Measurements from ENCODE around the gene MANSC4.

MANSC4 gene

DNA sequence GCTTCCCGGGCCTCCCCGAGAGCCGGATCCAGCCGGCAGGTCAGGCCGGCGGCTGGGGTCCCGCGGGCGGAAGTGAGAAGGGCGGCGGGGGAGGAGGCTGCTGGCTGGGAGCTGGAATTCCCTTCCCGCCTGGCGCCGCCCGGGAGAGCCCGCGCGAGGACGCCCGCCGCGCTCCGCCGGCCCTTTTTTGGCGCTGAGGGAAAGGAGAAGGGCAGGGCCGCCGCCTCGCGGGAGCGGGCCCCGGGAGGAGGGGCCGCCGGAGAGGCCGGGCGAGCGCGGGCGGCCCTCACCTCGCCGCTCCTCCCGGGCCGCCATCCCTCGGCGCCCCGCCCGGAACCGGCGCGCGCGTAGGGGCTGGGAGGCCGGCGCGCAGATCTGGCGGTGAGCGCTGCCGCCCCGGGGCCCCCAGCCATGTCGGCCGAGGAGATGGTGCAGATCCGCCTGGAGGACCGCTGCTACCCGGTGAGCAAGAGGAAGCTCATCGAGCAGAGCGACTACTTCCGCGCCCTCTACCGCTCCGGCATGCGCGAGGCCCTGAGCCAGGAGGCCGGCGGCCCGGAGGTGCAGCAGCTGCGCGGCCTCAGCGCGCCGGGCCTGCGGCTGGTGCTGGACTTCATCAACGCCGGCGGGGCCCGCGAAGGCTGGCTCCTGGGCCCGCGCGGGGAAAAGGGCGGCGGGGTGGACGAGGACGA, at the start of gene MANSC4, which contains the start of gene KLHL42:
TSS of gene MANSC4 (minus strand) at position 317 of the 692 bp plus-strand sequence. CDS start 8,960 bp downstream, outside the sequence.
TSS of gene KLHL42 (plus strand) at position 314 of the 692 bp plus-strand sequence. CDS start at position 412, 98 bp downstream.
- peak; percentile 45 to 49 for DNase-seq

DNA sequence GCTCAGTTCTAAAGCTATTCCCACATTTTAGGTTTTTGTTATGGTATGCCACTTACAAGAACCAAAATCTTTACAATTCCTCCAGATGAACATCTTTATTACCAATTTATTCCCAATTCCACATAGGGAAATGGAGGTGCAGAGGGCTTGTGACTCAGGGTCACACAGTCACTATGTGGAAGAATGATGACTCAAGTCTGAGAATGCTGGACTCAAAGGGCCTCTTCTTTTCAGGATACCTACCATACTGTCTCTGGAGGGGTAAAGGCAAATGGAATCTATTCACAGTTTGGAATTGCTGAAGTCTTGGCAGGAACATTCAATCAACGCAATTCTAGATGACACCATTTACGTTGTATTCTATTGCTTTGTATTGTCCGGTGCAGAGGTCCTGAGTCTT, 48.2 kb upstream of the MANSC4 start:
- DNase-seq: no peak

DNA sequence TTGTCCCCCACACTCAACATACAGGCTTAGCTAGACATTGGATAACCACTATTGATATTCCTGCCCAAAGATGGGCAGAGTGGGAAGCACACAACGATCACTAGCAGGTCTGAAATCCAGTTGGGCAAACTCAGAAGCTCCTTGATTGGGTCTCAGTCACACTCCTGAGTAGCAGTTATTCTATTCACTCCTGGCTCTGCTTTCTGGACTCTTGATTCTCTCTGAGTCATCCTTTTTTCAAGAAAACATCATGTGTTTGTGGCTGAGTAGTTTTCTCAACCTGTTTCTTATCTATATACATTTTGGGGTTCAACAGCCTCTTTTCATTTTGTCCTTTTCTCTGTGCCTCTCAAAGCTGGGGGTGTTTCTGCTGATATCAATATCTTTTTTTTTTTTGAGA, 46.0 kb upstream of the MANSC4 start:
- no peak for DNase-seq

DNA sequence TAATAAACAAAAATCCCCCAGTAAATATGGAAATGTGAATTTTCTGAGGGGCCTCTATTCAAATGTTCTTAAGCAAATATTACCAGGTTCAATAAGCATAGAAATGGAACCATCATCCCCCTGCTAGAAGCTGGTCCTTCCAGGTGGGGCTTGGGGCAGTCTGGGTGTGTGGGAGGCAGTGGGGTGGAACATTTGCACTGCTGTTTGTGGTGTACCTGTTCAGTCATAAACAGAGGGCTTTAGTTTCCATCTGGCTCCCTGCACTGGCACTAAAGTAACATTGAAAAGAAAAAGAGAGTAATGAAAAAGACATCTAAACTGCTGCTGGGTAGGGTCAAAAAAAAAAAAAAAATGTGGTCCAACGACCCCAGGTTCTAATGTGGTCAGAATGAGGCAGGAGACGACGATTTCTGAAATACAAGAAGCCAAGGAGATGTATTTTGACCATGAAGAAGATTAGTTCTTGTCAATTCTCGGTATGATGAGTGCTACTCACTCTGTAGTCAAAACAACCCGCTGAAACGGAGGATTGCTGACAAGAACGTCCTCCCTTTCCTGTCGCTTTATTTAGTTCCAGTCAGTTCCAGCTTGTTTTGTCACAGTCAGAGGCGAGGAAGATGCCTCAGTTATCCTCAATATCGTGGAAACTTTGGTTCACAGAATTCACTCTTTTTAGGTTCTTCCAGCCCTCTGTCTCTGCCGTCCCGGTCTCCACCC, 44.2 kb upstream of the MANSC4 start:
- DNase-seq: no peak

DNA sequence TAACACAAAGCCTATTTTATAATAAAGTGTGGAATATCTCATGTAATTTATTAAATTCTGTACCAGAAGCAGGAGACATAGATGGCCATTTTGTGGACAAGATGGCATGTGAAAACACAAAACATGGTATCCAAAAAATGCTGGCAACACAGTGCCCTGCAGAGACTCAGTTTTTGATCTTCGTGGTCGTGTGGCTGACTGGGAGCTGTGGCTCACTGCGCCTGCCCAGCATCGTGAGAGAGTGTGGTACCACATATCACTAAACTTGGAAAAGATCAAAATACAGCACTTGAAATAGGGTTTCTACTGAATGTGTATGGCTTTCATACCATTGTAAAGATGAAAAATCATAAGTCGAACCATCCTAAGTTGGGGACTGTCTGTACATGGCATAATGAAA, 43.0 kb upstream of the MANSC4 start:
- no peak for DNase-seq

DNA sequence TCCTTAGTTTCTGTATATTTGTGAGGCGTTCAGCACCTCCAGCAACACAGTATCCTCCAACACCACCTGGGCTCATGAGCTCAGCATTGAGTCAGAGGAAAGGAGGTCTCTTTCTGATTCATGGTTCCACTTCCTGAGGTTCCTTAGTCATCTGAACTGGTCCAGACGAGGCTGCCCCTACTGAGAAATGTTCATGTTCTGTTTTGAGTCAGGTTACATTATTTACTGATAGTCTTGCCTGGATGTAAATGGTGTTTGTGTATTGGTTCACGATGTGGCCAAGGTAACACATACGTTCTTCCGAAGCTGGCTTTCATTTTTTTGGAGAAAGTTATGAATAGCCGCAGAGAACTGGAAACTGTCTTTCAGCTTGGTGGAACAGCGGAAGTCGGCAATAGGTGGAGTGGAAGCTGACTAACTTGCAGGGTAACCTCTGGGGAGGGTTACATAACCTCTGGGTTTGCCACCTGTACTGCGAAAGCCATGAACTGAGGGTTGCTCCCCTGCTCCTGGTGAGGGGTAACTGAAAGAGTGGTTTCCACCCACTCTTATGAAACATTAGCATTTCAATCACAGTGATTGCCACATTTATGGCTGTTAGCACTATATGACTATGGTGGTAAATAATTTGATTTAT, 42.2 kb upstream of the MANSC4 start:
- DNase-seq: no peak

DNA sequence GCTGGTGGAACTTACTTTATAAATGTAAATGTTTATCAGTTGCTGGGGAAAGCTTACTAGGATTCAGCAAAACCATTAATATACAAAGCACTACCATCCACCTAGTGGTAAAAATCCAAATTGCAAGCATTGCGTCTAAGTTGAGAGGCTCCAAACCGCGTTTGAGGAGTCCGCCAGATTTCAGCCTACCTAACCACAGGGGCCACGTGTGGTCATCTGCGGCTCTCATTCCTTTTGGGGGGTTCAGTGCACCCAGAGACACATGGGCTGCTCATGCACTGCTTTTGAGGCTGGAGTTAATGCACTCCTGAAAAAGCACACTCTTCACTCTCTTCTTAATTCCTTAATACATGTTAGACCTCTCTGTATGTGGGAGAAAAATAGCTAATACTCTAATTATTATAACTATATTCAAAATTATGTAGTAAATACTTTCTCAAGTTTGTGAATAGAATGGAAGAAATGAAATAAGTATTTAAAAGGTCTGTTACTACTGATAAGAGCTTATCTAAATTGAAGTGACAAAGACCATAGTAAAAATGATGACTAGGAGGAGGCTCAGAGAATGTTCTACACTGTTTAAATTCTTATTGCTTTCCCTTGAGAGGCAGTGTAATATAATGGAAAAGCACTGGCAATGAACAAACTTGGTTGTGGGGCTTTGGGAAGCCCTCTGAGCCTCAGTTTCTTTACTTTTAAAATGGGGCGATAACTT, 41.4 kb upstream of the MANSC4 start:
- DNase-seq: peak; percentile 60 to 77

DNA sequence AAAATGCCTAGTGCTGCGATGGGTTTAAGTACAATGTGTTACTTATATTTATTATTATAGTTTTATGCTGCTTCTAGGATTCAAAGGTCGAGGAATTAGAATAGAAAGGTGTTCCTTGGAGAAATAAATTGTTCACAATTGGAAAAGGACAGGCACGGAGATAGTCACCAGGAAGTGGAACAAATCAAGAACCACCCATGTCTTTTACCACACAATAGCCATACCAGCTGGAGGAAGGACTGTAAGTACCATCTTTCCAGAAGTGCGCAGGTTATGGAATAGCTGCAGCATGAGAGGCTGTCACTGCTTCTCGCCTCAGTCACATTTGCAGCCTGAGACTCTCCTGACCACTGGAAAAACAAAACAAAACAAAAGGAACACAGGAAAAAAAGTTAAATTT, 40.5 kb upstream of the MANSC4 start:
- DNase-seq: no peak

DNA sequence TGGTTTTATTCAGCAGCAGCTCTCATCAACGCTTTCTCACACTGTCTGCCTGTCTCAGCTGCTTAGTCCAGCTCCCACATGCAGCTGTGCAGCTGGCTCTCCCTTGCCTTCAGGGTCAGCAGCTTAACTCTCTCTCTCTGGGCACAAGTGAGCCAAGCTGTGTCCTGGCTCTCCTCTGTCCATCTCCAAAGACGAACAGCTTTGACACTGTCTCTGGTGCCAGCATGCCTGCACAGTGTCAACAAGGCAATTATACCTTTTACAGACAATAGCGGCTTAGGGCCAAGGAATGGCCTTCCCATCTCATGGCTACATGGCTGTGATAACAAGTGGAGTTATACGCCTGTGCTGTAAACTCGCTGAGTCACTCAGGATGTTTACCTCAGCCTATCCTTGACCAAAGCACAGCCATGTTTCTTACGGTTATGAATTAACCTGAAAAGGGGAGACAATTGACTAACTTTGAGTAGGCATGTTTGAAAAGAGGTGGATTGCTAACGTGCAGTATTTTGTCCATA, 38.4 kb upstream of the MANSC4 start:
- DNase-seq: no peak

DNA sequence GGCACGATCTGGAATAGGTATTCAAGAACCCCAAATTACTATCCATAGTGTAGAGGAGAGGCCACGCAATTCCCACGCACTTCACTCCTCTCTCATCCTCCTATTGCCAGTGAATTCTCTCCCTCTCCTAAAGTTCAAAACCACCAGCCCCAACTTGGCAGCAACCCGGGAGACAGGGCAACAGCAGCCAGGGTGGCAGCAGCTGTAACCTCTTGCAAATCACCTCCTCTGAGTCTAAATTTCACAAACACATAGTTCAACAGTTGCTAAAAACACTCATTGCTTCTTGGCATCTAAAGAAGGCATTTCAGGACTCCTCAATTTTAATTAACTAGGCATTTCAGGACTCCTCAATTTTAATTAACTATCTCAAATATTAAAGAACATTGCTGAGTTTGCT, 37.7 kb upstream of the MANSC4 start:
- no peak for DNase-seq

DNA sequence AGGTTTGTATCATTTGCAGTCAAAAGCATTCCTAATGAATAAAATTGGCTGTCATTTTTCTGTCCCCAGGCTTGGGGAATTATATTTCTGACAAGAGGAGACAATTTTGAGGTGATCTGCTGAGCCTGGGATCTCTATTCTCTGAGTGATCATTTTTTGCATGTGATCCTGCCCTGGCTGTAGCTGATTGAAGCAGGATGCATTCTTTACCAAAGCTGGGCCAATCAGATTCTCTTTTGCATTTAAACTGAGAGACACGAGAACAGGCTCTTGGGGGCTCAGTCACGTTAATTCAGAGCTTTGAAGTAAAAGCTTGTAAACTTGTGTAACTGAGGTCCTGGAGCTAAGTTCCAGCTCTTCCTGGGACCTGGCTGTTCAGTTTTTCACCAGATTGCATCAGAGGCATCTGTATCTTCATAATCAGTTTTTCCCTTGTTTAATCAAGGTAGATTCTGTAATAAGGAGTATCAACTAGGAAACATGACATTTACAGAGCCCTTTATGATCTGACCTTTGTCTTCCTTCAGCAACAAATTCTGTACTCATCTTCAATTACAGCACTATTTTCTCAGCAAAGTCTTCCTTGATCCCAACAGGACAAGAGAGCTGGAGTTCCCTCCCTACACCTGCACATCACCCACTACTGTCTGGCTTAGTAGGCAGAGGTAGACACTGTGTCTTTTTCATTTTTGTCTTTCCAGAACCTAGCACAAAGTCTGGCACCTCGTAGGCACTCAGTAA, 35.0 kb upstream of the MANSC4 start:
- no peak for DNase-seq

DNA sequence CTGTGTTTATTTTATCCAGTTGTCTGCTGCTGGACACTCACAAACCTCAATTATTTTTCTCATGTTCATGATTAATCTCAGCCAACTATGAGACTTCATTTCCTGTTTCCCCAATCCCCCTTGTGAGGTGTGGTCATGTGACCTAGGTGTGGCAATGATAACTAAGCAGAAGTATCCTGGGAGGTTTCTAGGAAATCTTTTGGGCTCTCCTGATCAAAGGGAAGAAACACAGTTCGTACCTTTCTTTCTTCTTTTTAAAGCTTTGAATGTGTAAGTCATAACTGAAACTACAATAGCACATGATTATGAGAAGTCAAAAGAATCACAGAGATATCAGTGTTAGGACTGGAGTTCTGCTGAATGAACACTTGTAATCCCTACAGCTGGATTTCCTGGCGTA, 34.4 kb upstream of the MANSC4 start:
- DNase-seq: no peak

DNA sequence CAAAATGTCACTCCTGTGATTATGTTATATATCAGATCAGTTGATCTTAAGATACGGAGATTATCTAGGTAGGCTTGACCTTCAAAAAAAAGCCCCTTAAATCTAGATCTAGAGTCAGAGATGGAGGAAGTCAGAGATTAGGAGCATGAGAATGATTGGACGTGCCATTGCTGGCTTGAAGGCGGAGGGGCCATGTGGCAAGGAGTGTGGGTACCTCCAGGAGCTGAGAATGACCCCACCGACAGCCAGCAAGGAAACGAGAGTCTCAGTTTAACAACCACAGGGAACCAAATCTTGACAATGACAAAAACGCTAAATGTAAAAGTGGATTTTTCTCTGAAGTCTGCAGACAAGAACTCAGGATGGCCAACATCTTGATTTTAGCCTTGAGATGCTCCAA, 32.5 kb upstream of the MANSC4 start:
- DNase-seq: no peak

DNA sequence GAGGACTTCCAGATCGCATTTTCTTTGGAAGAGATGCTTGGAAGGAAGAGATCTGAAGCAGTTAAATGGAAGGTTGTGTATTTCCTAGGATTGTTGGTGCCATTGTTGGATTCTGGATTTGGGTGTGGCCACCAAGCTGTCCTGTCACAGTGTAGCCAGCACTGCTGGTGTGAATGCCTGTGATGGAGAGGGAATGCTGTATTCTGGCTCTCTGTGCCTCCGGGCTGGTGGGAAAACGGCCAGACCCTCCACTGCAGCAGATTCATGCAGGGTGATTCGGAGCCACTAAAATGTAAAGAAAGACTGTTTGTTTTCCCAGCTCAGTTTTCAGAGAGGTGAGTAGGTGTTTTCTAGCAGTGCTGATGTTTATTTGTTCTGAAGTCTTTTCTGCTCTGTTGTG, 30.7 kb upstream of the MANSC4 start:
- DNase-seq: no peak

DNA sequence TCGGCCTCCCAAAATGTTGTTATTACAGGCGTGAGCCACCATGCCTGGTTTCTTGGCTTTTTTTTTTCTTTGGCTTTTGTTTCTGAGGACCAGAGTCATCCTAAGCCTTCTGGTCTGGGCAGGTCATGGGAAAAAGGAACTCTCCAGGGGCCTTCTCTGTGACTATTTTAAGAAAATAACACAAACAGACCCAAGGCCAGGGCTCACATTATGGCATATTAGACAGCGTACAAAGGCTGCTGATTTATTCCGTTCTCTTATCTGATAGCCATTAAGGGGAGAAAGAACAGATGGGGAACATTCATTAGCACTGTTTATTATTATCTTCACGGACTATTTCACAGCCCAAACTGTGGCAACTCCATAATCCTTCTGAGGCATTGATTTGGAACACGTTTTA, 28.8 kb upstream of the MANSC4 start:
- DNase-seq: no peak

DNA sequence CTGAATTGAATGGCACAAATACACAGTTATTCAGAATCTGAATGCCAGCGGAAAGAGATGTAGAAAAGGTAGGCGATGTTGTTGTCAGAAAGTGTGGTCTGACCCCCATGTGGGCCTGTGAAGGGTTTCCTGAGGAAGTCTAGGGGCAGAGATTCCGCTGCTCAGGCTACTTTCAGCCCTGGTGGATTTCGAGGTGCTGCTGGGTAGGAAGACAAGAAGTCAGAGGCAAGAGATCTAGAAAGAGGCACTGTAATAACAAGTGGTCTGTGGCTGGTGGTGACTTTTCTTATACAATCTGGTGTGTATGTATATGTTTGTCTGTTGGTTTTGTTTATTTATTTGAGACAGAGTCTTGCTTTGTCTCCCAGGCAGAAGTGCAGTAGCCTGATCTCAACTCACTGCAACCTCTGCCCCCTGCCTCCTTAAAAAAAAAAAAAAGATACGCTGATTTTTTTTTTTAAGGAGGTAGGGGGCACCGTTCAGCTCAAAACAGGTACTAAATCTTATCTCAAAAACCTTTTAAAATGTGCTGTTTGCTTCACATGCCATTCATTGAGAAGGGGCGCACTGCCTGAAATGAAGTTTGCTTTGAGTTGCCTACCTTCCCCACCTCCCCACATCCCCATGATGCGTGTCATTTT, 27.1 kb upstream of the MANSC4 start:
- DNase-seq: peak in 1 of 2 experiments; percentile 25

DNA sequence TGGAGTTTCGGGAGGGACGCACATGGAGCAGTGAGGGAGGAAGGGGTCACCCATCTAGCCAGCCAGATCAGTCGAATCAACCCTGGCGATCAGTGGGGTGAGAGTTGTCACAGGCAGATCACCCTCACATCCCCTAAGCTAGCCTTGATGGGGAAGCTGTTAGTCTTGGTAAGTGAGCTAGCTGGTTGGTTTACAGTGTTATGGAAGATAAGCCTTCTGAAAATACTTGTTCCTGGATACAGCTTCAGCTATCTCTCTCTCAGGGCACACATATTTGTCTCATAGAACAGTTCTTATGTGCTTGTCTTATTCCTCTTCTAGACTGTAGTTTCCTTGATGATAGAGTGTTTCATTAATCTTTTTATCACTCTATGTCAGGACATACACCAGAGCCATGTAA, 26.2 kb upstream of the MANSC4 start:
- DNase-seq: no peak

DNA sequence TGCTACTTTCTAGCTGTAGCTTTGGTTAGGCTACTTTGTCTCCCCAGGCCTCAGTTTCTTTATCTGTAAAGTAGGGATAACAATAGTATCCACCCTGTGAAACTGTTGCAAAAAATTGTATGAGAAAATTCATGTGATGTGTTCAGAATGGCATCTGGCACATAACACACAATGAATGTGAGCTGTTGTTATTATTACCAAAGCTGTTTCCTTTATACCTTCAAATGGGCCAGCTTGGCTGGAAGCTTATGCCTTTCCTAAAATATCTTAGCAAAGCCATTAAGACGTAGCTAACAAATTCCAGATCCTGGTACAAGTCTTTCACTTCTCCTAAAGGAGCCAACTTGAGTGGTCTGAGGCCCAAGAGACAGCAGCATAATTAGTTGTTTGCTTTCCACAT, 25.2 kb upstream of the MANSC4 start:
- DNase-seq: no peak

DNA sequence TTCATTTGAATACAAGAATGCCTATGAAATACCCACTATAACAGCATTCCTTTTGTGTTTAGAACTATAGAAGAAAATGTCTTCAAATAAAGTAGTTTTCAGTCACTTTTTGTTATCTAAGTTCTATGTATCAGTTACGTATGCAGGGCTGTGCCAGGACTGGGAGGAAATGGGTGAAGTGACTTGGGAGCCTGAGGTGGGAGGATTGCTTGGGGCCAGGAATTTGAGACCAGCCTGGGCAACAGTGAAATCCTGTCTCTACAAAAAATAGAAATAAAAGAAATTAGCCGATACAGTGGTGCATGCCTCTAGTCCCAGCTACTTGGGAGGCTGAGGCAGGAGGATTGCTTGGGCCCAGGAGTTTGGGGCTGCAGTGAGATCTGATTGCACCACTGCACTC, 22.9 kb upstream of the MANSC4 start:
- no peak for DNase-seq

DNA sequence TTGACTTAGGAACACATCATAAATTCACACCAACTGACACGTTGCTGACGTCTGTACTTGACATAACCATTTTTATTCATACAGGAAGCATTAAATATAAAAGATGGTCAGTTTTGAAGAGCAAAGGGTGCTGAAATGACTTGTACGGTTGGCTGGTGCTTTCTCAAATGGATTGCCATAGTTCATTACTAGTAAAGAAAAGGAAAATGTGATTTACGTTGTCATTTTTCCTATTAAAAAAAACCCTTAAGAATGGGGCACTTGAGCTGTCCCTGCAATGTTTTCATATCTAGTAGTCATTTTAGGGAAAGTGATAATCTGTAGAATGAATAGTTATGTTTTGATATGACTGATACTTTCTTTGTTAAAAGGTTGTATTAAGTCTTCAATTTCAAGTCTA, 22.5 kb upstream of the MANSC4 start:
- no peak for DNase-seq

DNA sequence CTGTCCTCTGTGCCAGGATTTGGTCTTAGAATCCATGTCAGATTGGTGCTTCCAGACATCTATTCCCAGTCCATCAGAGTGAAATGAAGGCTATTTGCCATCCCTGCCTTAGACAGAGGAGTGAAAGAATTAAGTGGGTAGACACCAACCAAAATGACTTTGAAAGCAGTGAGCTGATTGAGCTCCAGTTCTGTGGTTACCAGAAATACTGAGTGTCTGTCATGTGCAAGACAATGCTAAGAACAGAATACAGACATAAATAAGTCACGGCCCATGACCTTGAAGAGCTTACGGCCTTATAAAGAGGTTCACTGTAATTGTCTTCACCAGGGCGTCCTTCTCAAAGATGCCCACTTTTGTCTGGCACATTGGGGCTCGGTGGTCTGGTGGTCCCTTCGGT, 21.6 kb upstream of the MANSC4 start:
- no peak for DNase-seq

DNA sequence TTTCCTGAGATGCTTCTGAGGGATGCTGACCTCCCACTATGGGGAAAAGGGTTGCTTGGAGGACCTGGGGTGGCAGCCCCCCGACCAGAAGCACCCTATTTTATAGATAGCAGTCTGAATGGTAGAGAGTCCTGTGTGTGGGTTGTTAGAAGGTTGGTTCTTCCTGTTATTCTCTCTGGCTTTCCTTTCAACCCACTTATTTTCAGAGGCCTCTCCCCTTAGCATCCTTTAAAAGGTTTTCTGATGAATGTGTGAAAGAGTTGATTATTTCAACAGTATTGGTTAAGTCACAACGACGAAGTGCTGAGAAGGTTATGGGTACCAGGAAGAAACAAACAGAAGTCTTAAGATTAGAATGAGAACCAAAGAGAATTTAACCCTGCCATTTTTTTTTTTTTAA, 20.8 kb upstream of the MANSC4 start:
- DNase-seq: no peak
